Spleen (tissue), 7 donors: ENCODE results near the gene UVSSA.

Experiments used
- CTCF ChIP-seq, 11 experiments: fragments of 200-600 bp in 7 of 11; fragments of 450-650 bp in 4 of 11; sonication (generic) in 4 of 11; IDR thresholded peaks in 8 of 11; conservative IDR thresholded peaks in 3 of 11; 1 replicate in 7 of 11; 2 replicates in 4 of 11; pipeline versions ENCODE4 v1.4.0 to v1.8.0; 2016 to 2021; ENCODE audit warnings: antibody characterized with exemption in 11 of 11, inconsistent platforms in 4 of 11, mild to moderate bottlenecking in 1 of 11
- POLR2AphosphoS5 ChIP-seq, 3 donors: sonication (generic); formaldehyde crosslinking; IDR thresholded peaks; one replicate each; pipeline ENCODE4 v1.5.1; 2017; ENCODE audit warnings: antibody characterized with exemption in 3 of 3
- donor health status: DM: no; HTN: no; CAD: no; lungs with moderate emphysema.
- donor health status: DM: no; HTN: no; CAD: no.
- donor health status: DM: no; HTN: no; CAD: no.

- no peak for TF ChIP-seq POLR2AphosphoS5 (IDR thresholded peaks at IDR 0.05)
- TF ChIP-seq CTCF (IDR thresholded peaks at IDR 0.05 in 8 of 11, conservative IDR thresholded peaks at IDR 0.05 in 3 of 11): no peak
Measured at GRCh38 chr4:1414831-1415680, 68.0 kb downstream of the UVSSA start.
